BE2C (cell line): ENCODE data around the gene MTOR.

ENCODE experiments used
- DNase-seq: peaks from one replicate; pipeline ENCODE4 v3.0.0-alpha.2; 2020
- H3K27me3 ChIP-seq: fragments of 250-450 bp; sonication (Bioruptor Pico); 2 replicates; pipeline ENCODE4 v1.5.1; 2020; ENCODE audit warnings: mild to moderate bottlenecking
- H3K36me3 ChIP-seq: fragments of 250-450 bp; sonication (Bioruptor Pico); 2 replicates; pipeline ENCODE4 v1.5.1; 2020; ENCODE audit warnings: mild to moderate bottlenecking
- H3K4me1 ChIP-seq: fragments of 250-450 bp; sonication (Bioruptor Pico); 2 replicates; pipeline ENCODE4 v1.5.1; 2020
- H3K4me3 ChIP-seq: 2 replicates; pipeline ENCODE4 v1.5.1; 2011; ENCODE audit warnings: low read depth, low read length
- H3K9me3 ChIP-seq: fragments of 250-450 bp; sonication (Bioruptor Pico); 2 replicates; pipeline ENCODE4 v1.5.1; 2020
- TF ChIP-seq, protein P1 (sequence below): IDR thresholded peaks from 2 replicates; pipeline ENCODE4 v1.5.1; 2012; ENCODE audit warnings: mild to moderate bottlenecking, low read depth, low read length

MTOR gene

DNA sequence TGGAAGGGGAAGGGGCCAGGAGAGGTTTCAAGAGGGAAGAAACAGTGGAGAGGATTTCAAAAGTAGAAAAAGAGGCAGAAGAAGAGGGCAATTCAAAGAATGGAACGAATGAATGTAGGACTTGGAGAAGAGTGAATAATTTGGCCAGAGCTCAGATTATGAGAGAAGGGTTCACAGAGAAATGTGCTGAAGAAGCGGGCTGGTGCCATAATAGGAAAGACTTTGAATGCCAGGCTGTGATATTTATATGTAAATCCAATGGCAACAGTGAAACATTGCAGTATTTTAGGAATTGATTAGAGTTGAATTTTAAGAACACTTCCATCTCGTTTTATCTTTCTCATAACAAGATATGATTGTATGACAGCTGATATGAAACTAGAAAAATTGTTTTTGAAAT lies 109.2 kb downstream of the MTOR start:
- Histone ChIP-seq H3K9me3 (no peaks in the 10 kb centered on the region), H3K36me3 (peaks cover 5% of the 10 kb centered on the region), H3K4me1 (0 out of 2 replicates have a peak, but pooled peaks cover 3% of the 10 kb centered on the region), H3K27me3 (no peaks in the 10 kb centered on the region), H3K4me3 (no peak overlapping the region)
- no peak for DNase-seq
- TF ChIP-seq, protein P1, sequence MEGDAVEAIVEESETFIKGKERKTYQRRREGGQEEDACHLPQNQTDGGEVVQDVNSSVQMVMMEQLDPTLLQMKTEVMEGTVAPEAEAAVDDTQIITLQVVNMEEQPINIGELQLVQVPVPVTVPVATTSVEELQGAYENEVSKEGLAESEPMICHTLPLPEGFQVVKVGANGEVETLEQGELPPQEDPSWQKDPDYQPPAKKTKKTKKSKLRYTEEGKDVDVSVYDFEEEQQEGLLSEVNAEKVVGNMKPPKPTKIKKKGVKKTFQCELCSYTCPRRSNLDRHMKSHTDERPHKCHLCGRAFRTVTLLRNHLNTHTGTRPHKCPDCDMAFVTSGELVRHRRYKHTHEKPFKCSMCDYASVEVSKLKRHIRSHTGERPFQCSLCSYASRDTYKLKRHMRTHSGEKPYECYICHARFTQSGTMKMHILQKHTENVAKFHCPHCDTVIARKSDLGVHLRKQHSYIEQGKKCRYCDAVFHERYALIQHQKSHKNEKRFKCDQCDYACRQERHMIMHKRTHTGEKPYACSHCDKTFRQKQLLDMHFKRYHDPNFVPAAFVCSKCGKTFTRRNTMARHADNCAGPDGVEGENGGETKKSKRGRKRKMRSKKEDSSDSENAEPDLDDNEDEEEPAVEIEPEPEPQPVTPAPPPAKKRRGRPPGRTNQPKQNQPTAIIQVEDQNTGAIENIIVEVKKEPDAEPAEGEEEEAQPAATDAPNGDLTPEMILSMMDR, result no peak

DNA sequence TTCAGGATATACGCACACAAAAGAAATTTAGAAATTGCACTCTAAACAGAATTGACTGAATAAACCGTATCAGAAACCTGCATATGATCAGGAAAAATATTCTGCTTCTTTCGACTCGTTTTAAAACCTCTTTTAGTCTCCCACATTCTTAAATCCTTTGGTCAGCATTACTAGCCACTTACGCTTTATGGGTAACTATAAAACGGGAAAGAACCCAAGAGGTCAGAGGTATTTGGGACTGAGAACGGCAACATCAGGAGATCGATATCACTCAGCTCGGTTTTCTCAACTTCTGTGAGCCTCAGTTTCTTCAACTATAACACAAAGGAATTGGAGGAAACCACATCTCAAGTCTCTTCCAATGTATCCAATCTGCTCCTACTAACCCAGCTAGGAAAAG lies 109.6 kb downstream of the MTOR start:
- Histone ChIP-seq H3K27me3 (no peaks in the 10 kb centered on the region), H3K4me3 (no peak overlapping the region), H3K36me3 (peaks cover 5% of the 10 kb centered on the region), H3K9me3 (no peaks in the 10 kb centered on the region), H3K4me1 (0 out of 2 replicates have a peak, but pooled peaks cover 3% of the 10 kb centered on the region)
- DNase-seq, result no peak
- TF ChIP-seq, protein P1, result no peak

DNA sequence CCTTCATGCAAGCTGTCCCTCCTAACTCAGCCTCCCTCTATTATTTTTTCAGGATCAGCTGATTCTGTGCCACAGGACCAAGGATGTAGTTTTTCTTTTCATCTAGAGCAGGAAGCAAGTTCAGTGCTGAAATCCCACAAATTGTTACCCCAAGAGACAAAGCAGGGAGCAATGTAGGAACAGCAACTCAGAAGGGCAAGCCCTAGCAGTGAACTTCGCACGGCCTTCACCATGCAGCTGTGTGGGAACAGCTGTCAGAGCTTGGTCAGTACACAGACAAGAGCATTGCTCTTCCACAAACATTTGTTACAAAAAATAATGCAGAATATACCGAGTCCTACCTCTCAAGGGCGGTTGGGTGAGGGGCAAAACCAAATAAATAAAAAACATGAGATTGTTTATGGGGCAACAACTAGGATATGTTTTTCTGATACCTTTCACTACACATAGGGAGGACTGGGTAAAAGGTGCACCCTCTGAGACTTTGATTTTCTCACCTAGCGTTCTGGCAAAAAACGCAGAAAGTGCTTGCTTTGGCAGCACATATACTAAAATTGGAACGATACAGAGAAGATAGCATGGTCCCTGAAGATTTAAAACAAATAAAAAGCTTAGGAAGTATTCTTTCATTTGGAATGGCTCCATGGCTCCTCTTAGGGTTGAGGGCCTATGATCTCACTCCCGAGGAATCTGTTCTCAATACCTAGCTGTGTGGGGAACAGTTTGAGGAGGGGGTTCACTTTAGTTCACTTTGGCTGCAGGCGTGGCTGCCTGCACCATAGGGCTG lies 110.3 kb downstream of the MTOR start:
- DNase-seq, result no peak
- TF ChIP-seq, protein P1, result no peak
- H3K36me3 ChIP-seq, result peaks cover 5% of the 10 kb centered on the region
- H3K27me3 ChIP-seq, result no peaks in the 10 kb centered on the region
- no peaks in the 10 kb centered on the region for H3K9me3 ChIP-seq
- 0 out of 2 replicates have a peak, but pooled peaks cover 3% of the 10 kb centered on the region for H3K4me1 ChIP-seq
- no peak overlapping the region for H3K4me3 ChIP-seq

DNA sequence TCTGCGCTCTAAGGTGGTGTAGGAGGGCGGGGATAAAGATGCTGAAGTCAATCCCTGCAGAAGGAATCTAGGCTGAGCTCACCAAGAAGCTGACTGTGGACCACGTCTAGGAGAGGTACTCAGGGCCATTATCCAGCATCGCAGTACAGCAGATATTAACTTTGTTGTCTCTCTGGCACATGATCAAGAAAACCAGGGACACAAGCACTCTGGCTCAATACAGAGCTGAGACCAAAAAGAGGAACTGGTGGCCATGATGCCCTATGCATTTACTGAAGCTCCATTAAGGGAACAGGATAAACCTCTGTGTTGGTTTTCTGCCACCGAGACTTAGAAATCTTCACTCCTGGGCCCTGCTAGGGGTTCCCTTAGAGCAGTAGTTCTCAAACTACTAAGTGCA lies 111.2 kb downstream of the MTOR start:
- Histone ChIP-seq H3K9me3 (no peaks in the 10 kb centered on the region), H3K36me3 (peaks cover 5% of the 10 kb centered on the region), H3K4me1 (0 out of 2 replicates have a peak, but pooled peaks cover 3% of the 10 kb centered on the region), H3K27me3 (no peaks in the 10 kb centered on the region), H3K4me3 (no peak overlapping the region)
- TF ChIP-seq, protein P1, result no peak
- no peak for DNase-seq

DNA sequence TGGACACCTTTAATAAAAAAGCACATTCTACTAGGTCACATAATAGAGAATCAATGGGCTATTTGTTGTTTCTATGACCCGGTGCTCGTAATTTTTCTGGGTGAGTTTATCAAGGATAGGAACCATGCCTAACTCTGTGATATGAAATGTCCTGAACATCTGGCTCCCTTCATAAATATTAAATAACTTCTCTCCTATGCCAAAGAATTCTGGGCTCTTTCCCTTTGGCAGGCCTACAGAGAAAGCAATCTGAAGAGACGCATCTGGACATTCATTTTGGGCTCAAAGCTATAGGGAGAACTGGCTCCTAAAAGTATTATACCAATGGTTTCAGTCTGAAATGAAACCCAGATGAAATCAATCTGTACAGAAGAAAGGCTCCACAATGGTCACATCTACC lies 112.0 kb downstream of the MTOR start:
- H3K36me3 ChIP-seq, result peaks cover 5% of the 10 kb centered on the region
- TF ChIP-seq, protein P1, result no peak
- no peak overlapping the region for H3K4me3 ChIP-seq
- H3K27me3 ChIP-seq, result no peaks in the 10 kb centered on the region
- DNase-seq, result no peak
- H3K9me3 ChIP-seq, result no peaks in the 10 kb centered on the region
- H3K4me1 ChIP-seq, result no peaks in the 10 kb centered on the region

DNA sequence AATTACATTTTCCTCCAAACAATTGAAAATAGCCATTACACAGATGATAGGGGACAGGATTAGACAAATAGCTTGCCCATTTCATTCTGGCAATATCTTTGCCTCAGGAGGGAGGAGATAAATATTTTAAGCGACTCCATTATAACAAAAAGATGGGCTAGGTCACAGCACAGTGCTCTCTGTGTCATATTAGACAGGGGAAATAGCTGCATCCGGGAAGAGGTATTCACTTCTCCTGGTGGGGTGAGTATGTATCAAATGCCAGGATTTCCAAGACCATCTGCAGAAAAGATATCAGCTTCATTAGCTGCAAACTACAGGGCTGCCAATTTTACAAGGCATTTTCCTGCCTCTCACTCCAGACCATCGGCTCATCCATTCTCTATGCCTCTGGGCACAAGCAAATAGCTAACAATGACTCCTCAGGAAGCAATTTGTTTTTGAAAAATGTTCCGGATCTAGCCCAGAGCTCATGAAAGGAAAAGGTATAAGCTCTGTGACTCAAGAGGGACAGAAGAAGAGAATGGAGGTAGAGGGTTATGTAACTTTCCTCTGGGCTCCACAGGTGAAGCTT lies 115.1 kb downstream of the MTOR start:
- TF ChIP-seq, protein P1, result no peak
- H3K9me3 ChIP-seq, result no peaks in the 10 kb centered on the region
- H3K27me3 ChIP-seq, result no peaks in the 10 kb centered on the region
- peaks cover 5% of the 10 kb centered on the region; the same call in 1 of the 2 replicates for H3K36me3 ChIP-seq
- DNase-seq, result peak; percentile 13
- H3K4me3 ChIP-seq, result no peak overlapping the region
- no peaks in the 10 kb centered on the region for H3K4me1 ChIP-seq
